Measurements from ENCODE around the gene COL5A1.

Gene COL5A1

DNA sequence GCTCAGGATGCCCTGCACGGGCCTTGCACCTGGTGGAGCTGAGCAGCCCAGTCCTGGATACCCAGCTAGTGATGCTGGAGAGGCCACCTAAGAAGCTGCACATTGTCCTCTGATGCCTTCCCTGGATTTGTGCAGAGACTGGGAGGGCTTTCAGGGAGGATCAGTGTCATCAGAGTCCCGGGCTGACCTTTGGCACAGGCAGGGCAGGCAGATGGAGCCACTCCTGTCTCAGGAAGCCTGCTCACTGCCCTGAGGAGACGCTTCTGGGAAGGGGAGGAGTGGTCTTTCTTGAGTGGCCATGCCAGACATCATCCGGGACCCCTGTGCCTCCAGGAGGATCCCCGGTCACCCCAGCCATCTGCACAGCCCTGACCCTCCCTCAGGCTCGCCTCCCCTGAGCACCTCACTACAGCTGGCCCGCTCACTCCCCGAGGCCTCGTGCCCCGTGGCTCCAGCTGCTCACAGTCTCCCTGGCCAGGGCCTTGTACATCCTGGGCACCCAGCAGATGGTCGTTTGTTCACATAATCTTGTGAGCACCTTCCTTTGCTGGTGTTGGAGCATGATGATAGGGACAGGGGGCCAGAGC lies 191.8 kb downstream of the COL5A1 start:
- Histone ChIP-seq H3K4me3 (ENCODE audit: low read length in 2 of 2) (no peak overlapping the region), H3K4me1 (ENCODE audit: control insufficient read depth in 2 of 2, insufficient read depth in 2 of 2, low read length in 2 of 2) (no peaks in the 10 kb centered on the region), H3K36me3 (ENCODE audit: control insufficient read depth in 2 of 2, insufficient read depth in 2 of 2, low read length in 2 of 2) (peaks cover 0 to 4% of the 10 kb centered on the region in 2 donors), H3K27me3 (ENCODE audit: control insufficient read depth in 2 of 2, insufficient read depth in 2 of 2, low read length in 2 of 2) (no peaks in the 10 kb centered on the region), H3K9me3 (ENCODE audit: control insufficient read depth in 2 of 2, low read length in 2 of 2) (no peaks in the 10 kb centered on the region), H3K27ac (ENCODE audit: low read depth in 2 of 2, low read length in 2 of 2) (no peak overlapping the region), H3K9ac (ENCODE audit: low read depth in 1 of 2, low read length in 2 of 2) (no peak overlapping the region)

- H3K27ac ChIP-seq (ENCODE audit: low read depth in 2 of 2, low read length in 2 of 2), result no peak overlapping the region
- no peak overlapping the region for H3K4me3 ChIP-seq (ENCODE audit: low read length in 2 of 2)
- peaks cover 0 to 3% of the 10 kb centered on the region in 2 donors for H3K36me3 ChIP-seq (ENCODE audit: control insufficient read depth in 2 of 2, insufficient read depth in 2 of 2, low read length in 2 of 2)
- no peaks in the 10 kb centered on the region for H3K9me3 ChIP-seq (ENCODE audit: control insufficient read depth in 2 of 2, low read length in 2 of 2)
- no peaks in the 10 kb centered on the region for H3K27me3 ChIP-seq (ENCODE audit: control insufficient read depth in 2 of 2, insufficient read depth in 2 of 2, low read length in 2 of 2)
- no peaks in the 10 kb centered on the region for H3K4me1 ChIP-seq (ENCODE audit: control insufficient read depth in 2 of 2, insufficient read depth in 2 of 2, low read length in 2 of 2)
- H3K9ac ChIP-seq (ENCODE audit: low read depth in 1 of 2, low read length in 2 of 2), result no peak overlapping the region
Measured at GRCh38 chr9:134834217-134834956, 192.8 kb downstream of the COL5A1 start.

- no peaks in the 10 kb centered on the region for H3K27me3 ChIP-seq (ENCODE audit: control insufficient read depth in 2 of 2, insufficient read depth in 2 of 2, low read length in 2 of 2)
- H3K9me3 ChIP-seq (ENCODE audit: control insufficient read depth in 2 of 2, low read length in 2 of 2), result no peaks in the 10 kb centered on the region
- peaks cover 0 to 3% of the 10 kb centered on the region in 2 donors for H3K36me3 ChIP-seq (ENCODE audit: control insufficient read depth in 2 of 2, insufficient read depth in 2 of 2, low read length in 2 of 2)
- no peak overlapping the region for H3K9ac ChIP-seq (ENCODE audit: low read depth in 1 of 2, low read length in 2 of 2)
- H3K4me1 ChIP-seq (ENCODE audit: control insufficient read depth in 2 of 2, insufficient read depth in 2 of 2, low read length in 2 of 2), result no peaks in the 10 kb centered on the region
- no peak overlapping the region for H3K4me3 ChIP-seq (ENCODE audit: low read length in 2 of 2)
- no peak overlapping the region for H3K27ac ChIP-seq (ENCODE audit: low read depth in 2 of 2, low read length in 2 of 2)
Measured at GRCh38 chr9:134834957-134835419, 193.4 kb downstream of the COL5A1 start.

- H3K9ac ChIP-seq (ENCODE audit: low read depth in 1 of 2, low read length in 2 of 2), result no peak overlapping the region
- H3K4me3 ChIP-seq (ENCODE audit: low read length in 2 of 2), result no peak overlapping the region
- peaks cover 0 to 3% of the 10 kb centered on the region in 2 donors for H3K36me3 ChIP-seq (ENCODE audit: control insufficient read depth in 2 of 2, insufficient read depth in 2 of 2, low read length in 2 of 2)
- no peak overlapping the region for H3K27ac ChIP-seq (ENCODE audit: low read depth in 2 of 2, low read length in 2 of 2)
- no peaks in the 10 kb centered on the region for H3K9me3 ChIP-seq (ENCODE audit: control insufficient read depth in 2 of 2, low read length in 2 of 2)
- no peaks in the 10 kb centered on the region for H3K4me1 ChIP-seq (ENCODE audit: control insufficient read depth in 2 of 2, insufficient read depth in 2 of 2, low read length in 2 of 2)
- no peaks in the 10 kb centered on the region for H3K27me3 ChIP-seq (ENCODE audit: control insufficient read depth in 2 of 2, insufficient read depth in 2 of 2, low read length in 2 of 2)
Measured at GRCh38 chr9:134835448-134835847, 193.8 kb downstream of the COL5A1 start.

DNA sequence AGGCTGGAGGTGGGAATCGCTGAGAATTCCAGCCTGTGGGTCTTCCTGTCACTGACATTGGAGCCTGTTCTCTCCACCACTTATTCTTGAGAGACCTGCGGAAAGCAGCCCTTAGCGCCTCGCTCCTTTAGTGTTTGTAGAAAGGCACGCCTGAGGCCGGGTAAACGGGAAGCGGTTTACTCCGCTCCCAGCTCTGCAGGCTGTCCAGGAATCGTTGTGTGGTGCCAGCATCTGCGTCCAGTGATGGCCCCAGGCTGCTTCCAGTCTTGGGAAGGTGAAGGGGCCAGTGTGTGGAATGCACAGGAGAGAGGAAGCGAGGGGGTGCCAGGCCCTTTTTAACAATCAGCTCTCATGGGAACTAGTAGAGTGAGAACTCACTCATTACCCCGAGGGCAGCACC lies 194.4 kb downstream of the COL5A1 start:
- Histone ChIP-seq H3K4me3 (ENCODE audit: low read length in 2 of 2) (no peak overlapping the region), H3K27ac (ENCODE audit: low read depth in 2 of 2, low read length in 2 of 2) (no peak overlapping the region), H3K27me3 (ENCODE audit: control insufficient read depth in 2 of 2, insufficient read depth in 2 of 2, low read length in 2 of 2) (no peaks in the 10 kb centered on the region), H3K36me3 (ENCODE audit: control insufficient read depth in 2 of 2, insufficient read depth in 2 of 2, low read length in 2 of 2) (peaks cover 0 to 3% of the 10 kb centered on the region in 2 donors), H3K9me3 (ENCODE audit: control insufficient read depth in 2 of 2, low read length in 2 of 2) (no peaks in the 10 kb centered on the region), H3K4me1 (ENCODE audit: control insufficient read depth in 2 of 2, insufficient read depth in 2 of 2, low read length in 2 of 2) (no peaks in the 10 kb centered on the region), H3K9ac (ENCODE audit: low read depth in 1 of 2, low read length in 2 of 2) (no peak overlapping the region)

- Histone ChIP-seq H3K27me3 (ENCODE audit: control insufficient read depth in 2 of 2, insufficient read depth in 2 of 2, low read length in 2 of 2) (no peaks in the 10 kb centered on the region), H3K4me1 (ENCODE audit: control insufficient read depth in 2 of 2, insufficient read depth in 2 of 2, low read length in 2 of 2) (no peaks in the 10 kb centered on the region), H3K27ac (ENCODE audit: low read depth in 2 of 2, low read length in 2 of 2) (no peak overlapping the region), H3K36me3 (ENCODE audit: control insufficient read depth in 2 of 2, insufficient read depth in 2 of 2, low read length in 2 of 2) (peaks cover 0 to 3% of the 10 kb centered on the region in 2 donors), H3K9ac (ENCODE audit: low read depth in 1 of 2, low read length in 2 of 2) (no peak overlapping the region), H3K4me3 (ENCODE audit: low read length in 2 of 2) (no peak overlapping the region), H3K9me3 (ENCODE audit: control insufficient read depth in 2 of 2, low read length in 2 of 2) (no peaks in the 10 kb centered on the region)
Measured at GRCh38 chr9:134836406-134836970, 194.9 kb downstream of the COL5A1 start.

GRCh38 chr9:134837529-134837928 lies 195.9 kb downstream of the COL5A1 start:
- Histone ChIP-seq H3K9ac (ENCODE audit: low read depth in 1 of 2, low read length in 2 of 2) (no peak overlapping the region), H3K4me3 (ENCODE audit: low read length in 2 of 2) (no peak overlapping the region), H3K27ac (ENCODE audit: low read depth in 2 of 2, low read length in 2 of 2) (no peak overlapping the region), H3K27me3 (ENCODE audit: control insufficient read depth in 2 of 2, insufficient read depth in 2 of 2, low read length in 2 of 2) (no peaks in the 10 kb centered on the region), H3K4me1 (ENCODE audit: control insufficient read depth in 2 of 2, insufficient read depth in 2 of 2, low read length in 2 of 2) (no peaks in the 10 kb centered on the region), H3K36me3 (ENCODE audit: control insufficient read depth in 2 of 2, insufficient read depth in 2 of 2, low read length in 2 of 2) (peaks cover 0 to 3% of the 10 kb centered on the region in 2 donors), H3K9me3 (ENCODE audit: control insufficient read depth in 2 of 2, low read length in 2 of 2) (no peaks in the 10 kb centered on the region)

DNA sequence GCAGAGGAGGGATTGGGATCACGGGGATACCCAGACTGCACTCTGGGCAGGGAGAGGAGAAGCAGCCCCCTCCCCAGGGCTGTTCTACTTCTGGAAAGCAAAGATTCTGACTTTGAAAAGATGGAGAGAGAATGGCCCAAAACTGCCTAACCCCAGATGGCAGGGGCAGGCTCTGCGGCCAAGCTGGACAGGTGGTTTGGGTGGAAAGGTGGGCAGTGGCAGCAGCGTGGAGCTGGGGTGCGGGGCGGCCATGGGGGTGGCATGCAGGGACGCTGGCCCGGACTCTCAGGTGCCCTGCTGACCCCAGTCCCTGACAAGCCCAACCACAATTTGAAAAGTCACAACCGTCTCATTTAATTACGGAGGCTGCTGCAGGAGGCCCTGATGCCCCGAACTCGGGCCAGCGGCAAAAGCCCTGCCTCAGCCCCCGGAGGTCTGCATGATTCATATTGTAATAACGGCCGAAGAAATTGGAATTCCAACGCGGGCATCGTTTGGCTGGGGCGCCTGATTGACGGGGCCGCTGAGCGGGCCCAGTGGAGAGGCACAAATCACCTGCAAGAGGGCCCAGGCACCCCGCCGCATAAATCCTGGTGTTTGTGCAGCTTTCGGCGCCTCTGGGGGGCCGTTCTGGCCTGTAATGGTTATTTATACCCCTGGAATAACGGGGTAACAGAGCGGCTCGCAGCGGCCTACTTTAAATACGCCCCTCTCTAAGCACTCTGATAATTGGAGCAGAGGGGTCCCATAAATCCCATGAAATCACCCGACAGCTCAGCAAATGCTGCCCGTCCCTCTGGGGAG lies 197.2 kb downstream of the COL5A1 start:
- Histone ChIP-seq H3K27ac (ENCODE audit: low read depth in 2 of 2, low read length in 2 of 2) (no peak overlapping the region), H3K36me3 (ENCODE audit: control insufficient read depth in 2 of 2, insufficient read depth in 2 of 2, low read length in 2 of 2) (peaks cover 0 to 3% of the 10 kb centered on the region in 2 donors)

GRCh38 chr9:134839455-134840125 lies 198.0 kb downstream of the COL5A1 start:
- Histone ChIP-seq H3K9ac (ENCODE audit: low read depth in 1 of 2, low read length in 2 of 2) (no peak overlapping the region), H3K36me3 (ENCODE audit: control insufficient read depth in 2 of 2, insufficient read depth in 2 of 2, low read length in 2 of 2) (peaks cover 0 to 3% of the 10 kb centered on the region in 2 donors), H3K27me3 (ENCODE audit: control insufficient read depth in 2 of 2, insufficient read depth in 2 of 2, low read length in 2 of 2) (no peaks in the 10 kb centered on the region), H3K4me1 (ENCODE audit: control insufficient read depth in 2 of 2, insufficient read depth in 2 of 2, low read length in 2 of 2) (no peaks in the 10 kb centered on the region), H3K9me3 (ENCODE audit: control insufficient read depth in 2 of 2, low read length in 2 of 2) (no peaks in the 10 kb centered on the region), H3K4me3 (ENCODE audit: low read length in 2 of 2) (no peak overlapping the region), H3K27ac (ENCODE audit: low read depth in 2 of 2, low read length in 2 of 2) (no peak overlapping the region)

More for the DNA sequence above, 197.2 kb downstream of the COL5A1 start:
- H3K9me3 ChIP-seq (ENCODE audit: control insufficient read depth in 2 of 2, low read length in 2 of 2), result no peaks in the 10 kb centered on the region
- no peak overlapping the region for H3K4me3 ChIP-seq (ENCODE audit: low read length in 2 of 2)
- no peaks in the 10 kb centered on the region for H3K4me1 ChIP-seq (ENCODE audit: control insufficient read depth in 2 of 2, insufficient read depth in 2 of 2, low read length in 2 of 2)
- H3K27me3 ChIP-seq (ENCODE audit: control insufficient read depth in 2 of 2, insufficient read depth in 2 of 2, low read length in 2 of 2), result no peaks in the 10 kb centered on the region
- H3K9ac ChIP-seq (ENCODE audit: low read depth in 1 of 2, low read length in 2 of 2), result no peak overlapping the region

All from mucosa of rectum (tissue), 2 donors.